Esophagus (tissue), 2 donors: ENCODE results near the gene KCNJ13. TPM values are rescaled to one million over a fixed set of nuclear protein-coding genes. Genes with fewer than 3 reads are reported as not detected.

ENCODE experiments used
- H3K27ac ChIP-seq, 2 donors: one replicate each; pipeline ENCODE4 v1.5.1; 2013; ENCODE audit warnings: low read depth in 2 of 2, mild to moderate bottlenecking in 2 of 2, inconsistent platforms in 1 of 2, low read length in 1 of 2, moderate library complexity in 1 of 2
- H3K27me3 ChIP-seq, 2 donors: one replicate each; pipeline ENCODE4 v1.6.1; 2013; ENCODE audit warnings: low read length in 2 of 2, control low read depth in 1 of 2, mild to moderate bottlenecking in 1 of 2; ENCODE audit not compliant: insufficient read depth in 2 of 2, control insufficient read depth in 1 of 2
- H3K36me3 ChIP-seq, 2 donors: one replicate each; pipeline ENCODE4 v1.6.1; 2013; ENCODE audit warnings: low read length in 1 of 2; ENCODE audit not compliant: control insufficient read depth in 2 of 2, insufficient read depth in 2 of 2
- H3K4me1 ChIP-seq, 2 donors: one replicate each; pipeline ENCODE4 v1.6.1; 2013; ENCODE audit warnings: low read length in 1 of 2; ENCODE audit not compliant: control insufficient read depth in 2 of 2, insufficient read depth in 2 of 2
- H3K4me3 ChIP-seq, 2 donors: one replicate each; pipeline ENCODE4 v1.5.1; 2013; ENCODE audit warnings: low read length in 2 of 2, mild to moderate bottlenecking in 2 of 2, low read depth in 1 of 2, moderate library complexity in 1 of 2
- H3K9me3 ChIP-seq, 2 donors: one replicate each; pipeline ENCODE4 v1.6.1; 2013; ENCODE audit warnings: mild to moderate bottlenecking in 2 of 2, low read depth in 1 of 2, low read length in 1 of 2, moderate library complexity in 1 of 2; ENCODE audit not compliant: control insufficient read depth in 2 of 2, insufficient read depth in 1 of 2
- WGBS, 2 donors: extraction: QIAGEN DNeasy Blood & Tissue Kit; methylation state at CpG; one replicate each; pipeline ENCODE4 v1.1.7; 2013; 5-methylcytosine and 5-hydroxymethylcytosine counted together
- polyA plus RNA-seq, 2 donors: library from polyadenylated mRNA; stranded (reverse); fragments of 200-250 nt; gene quantifications; one replicate each; pipeline ENCODE4 v1.2.3, GENCODE V29; 2013
- donor health status: healthy with polysubstance abuse.
- donor health status: Bipolar disorder and iron deficiency.

Gene KCNJ13
- polyA plus RNA-seq = not detected

- Histone ChIP-seq H3K36me3 (peaks cover 0 to 2% of the 10 kb centered on the region in 2 donors), H3K4me3 (no peak within 1 kb of the TSS), H3K27me3 (no peaks in the 10 kb centered on the region), H3K9me3 (no peaks in the 10 kb centered on the region), H3K4me1 (peaks cover 0 to 2% of the 10 kb centered on the region in 2 donors), H3K27ac (no peak within 1 kb of the TSS)
- WGBS, 2 donors = 72 to 94% methylated on average over 1 of the region's 1 CpG
Observed at GRCh38 chr2:232776435-232776834, at the start of gene KCNJ13. KCNJ13 (minus strand) TSS chr2:232776565; CDS start chr2:232771362, 5,203 bp downstream.

DNA sequence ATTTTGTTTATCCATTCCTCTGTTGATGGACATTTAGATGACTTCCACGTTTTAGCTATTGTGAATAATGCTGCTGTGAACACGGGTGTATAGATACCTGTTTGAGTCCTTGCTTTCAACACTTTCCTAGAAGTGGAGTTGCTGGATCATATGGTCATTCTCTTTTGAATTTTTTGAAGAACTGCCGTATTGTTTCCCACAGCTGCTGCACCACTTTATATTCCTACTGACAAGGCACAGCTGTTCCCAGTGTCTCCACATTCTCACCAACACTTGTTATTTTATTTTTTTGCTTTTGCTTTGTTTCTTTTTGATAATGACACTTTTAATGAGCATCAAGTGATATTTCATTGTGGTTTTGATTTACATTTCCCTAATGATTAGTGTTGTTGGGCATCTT is 41.4 kb upstream of the KCNJ13 start:
- Histone ChIP-seq H3K9me3 (no peaks in the 10 kb centered on the region), H3K27me3 (no peaks in the 10 kb centered on the region), H3K36me3 (peaks cover 0 to 8% of the 10 kb centered on the region in 2 donors), H3K4me1 (no peaks in the 10 kb centered on the region), H3K4me3 (no peak overlapping the region), H3K27ac (no peak overlapping the region)
- 76 to 81% methylated on average over 3 of the region's 3 CpGs for WGBS, 2 donors

DNA sequence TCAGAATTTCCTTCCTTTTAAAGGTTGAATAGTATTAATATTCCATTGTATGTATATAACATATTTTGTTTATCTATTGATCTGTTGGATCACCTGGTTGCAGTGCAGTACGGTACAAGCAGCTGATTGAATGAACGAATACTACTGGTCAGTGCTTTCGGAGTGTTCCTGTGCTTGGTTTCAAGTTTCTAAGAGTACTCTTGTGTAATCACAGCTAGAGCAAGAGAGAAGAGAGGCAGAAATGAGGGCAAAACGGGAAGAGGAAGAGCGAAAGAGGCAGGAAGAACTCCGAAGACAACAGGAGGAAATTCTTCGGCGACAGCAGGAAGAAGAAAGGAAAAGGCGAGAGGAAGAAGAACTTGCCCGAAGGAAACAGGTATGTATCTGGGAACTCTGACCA is 40.3 kb upstream of the KCNJ13 start:
- 82 to 88% methylated on average over 10 of the region's 10 CpGs for WGBS, 2 donors
- Histone ChIP-seq H3K27me3 (no peaks in the 10 kb centered on the region), H3K36me3 (peaks cover 0 to 8% of the 10 kb centered on the region in 2 donors), H3K4me1 (no peaks in the 10 kb centered on the region), H3K4me3 (no peak overlapping the region), H3K27ac (no peak overlapping the region), H3K9me3 (no peaks in the 10 kb centered on the region)

DNA sequence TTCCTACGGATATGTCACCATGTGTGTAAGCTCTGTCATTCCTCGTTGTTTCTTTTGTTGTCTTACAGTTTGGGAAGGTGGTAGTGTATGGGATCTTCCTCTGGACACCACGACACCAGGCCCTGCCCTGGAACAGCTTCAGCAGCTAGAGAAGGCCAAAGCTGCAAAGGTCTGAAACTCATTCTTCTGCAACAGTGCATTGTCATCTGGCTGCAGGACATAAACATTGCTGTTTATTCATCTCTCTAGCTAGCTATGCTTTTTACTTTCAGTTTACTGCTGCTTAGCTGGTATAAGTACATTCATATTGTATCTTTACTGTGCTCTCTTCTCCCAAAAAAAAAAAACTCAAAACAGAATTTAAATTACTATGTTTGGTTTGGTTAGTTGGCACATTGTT is 39.2 kb upstream of the KCNJ13 start:
- Histone ChIP-seq H3K4me1 (no peaks in the 10 kb centered on the region), H3K27ac (no peak overlapping the region), H3K36me3 (peaks cover 0 to 8% of the 10 kb centered on the region in 2 donors), H3K9me3 (no peaks in the 10 kb centered on the region), H3K4me3 (no peak overlapping the region), H3K27me3 (no peaks in the 10 kb centered on the region)
- 82 to 86% methylated on average over 3 of the region's 3 CpGs for WGBS, 2 donors

DNA sequence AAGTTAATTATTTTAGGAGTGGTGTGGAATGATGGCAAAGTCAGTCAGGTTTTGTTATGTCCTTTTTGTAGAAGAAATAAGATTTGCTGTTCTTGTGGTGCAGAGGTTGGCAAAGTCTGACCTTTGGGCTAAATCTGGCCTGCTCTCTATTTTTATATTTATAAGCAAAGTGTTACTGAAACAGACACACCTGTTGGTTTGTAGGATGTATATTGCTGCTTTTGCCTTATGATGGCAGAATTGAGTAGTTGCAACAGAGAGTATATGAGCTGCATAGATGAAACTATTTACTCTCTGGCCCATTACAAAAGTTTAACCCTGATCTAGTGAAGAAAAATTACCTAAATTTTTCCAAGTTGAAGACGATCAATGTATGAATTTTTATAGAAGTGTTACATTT is 34.1 kb upstream of the KCNJ13 start:
- 91 to 92% methylated on average over 1 of the region's 1 CpG for WGBS, 2 donors
- Histone ChIP-seq H3K9me3 (no peaks in the 10 kb centered on the region), H3K27me3 (no peaks in the 10 kb centered on the region), H3K36me3 (peaks cover 8 to 11% of the 10 kb centered on the region in 2 donors), H3K4me3 (no peak overlapping the region), H3K4me1 (no peaks in the 10 kb centered on the region), H3K27ac (no peak overlapping the region)

DNA sequence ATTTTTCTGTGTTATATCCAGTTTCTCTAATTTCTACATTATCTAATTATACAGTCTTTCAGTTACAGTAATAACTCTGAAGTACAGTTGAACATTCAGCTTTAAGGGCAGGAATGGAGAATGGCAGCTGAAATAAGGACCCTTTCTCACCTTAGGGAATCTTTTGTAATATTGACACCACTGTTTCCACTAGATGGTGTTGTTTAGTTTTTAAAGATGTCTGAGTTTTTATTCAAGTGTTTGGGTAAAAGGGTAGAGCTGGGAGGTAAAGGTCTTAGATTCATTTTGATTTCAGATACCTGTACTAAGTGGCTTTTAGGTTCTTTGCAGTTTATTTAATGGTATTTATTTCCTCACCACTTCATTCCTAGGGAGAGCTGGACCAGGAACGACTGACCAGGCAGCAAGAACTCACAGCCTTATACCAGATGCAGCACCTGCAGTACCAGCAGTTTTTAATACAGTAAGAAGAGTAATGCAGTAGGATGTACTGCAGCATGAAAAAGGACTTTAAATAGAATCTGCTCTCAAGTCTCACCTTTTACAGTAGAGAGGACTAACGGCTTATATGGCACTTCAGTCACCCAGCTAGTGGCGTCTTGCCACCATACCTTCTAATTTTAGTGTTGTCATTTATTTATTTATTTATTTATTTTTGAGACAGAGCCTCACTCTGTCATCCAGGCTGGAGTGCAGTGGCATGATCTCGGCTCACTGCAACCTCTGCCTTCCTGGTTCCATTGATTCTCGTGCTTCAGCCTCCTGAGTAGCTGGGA is 33.2 kb upstream of the KCNJ13 start:
- H3K4me1 ChIP-seq = no peaks in the 10 kb centered on the region
- no peaks in the 10 kb centered on the region for H3K9me3 ChIP-seq
- no peak overlapping the region for H3K27ac ChIP-seq
- 92 to 95% methylated on average over 5 of the region's 5 CpGs for WGBS, 2 donors
- H3K27me3 ChIP-seq = no peaks in the 10 kb centered on the region
- peaks cover 7 to 8% of the 10 kb centered on the region in 2 donors for H3K36me3 ChIP-seq
- no peak overlapping the region for H3K4me3 ChIP-seq

DNA sequence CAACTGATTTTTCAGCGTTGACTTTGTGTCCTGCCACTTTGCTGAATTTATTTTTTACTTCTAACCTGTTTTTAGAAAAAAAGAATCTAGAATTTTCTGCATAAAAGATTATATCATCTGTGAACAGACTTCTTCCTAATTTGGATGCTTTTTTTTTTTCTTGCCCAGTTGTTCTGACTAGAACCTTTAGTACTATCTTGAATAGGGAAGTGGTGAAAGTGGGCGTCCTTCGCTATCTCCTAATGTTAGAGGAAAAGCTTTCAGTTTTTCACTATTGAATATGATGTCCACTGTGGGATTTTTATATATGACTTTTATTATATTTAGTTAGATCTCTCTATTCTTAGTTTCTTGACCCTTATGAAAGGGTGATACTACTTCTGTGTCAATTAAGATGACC is 25.7 kb upstream of the KCNJ13 start:
- 86 to 94% methylated on average over 3 of the region's 3 CpGs for WGBS, 2 donors
- no peaks in the 10 kb centered on the region for H3K4me1 ChIP-seq
- H3K27ac ChIP-seq = no peak overlapping the region
- no peak overlapping the region for H3K4me3 ChIP-seq
- no peaks in the 10 kb centered on the region for H3K27me3 ChIP-seq
- peaks cover 3% of the 10 kb centered on the region in 2 donors for H3K36me3 ChIP-seq
- H3K9me3 ChIP-seq = no peaks in the 10 kb centered on the region

GRCh38 chr2:232800166-232800565 is 23.8 kb upstream of the KCNJ13 start:
- Histone ChIP-seq H3K4me3 (no peak overlapping the region), H3K27me3 (no peaks in the 10 kb centered on the region), H3K9me3 (no peaks in the 10 kb centered on the region), H3K27ac (no peak overlapping the region), H3K36me3 (no peaks in the 10 kb centered on the region), H3K4me1 (no peaks in the 10 kb centered on the region)
- WGBS, 2 donors = 67 to 76% methylated on average over 2 of the region's 2 CpGs

GRCh38 chr2:232798187-232798586 is 21.8 kb upstream of the KCNJ13 start:
- H3K36me3 ChIP-seq = peaks cover 2 to 4% of the 10 kb centered on the region in 2 donors
- no peaks in the 10 kb centered on the region for H3K27me3 ChIP-seq
- H3K4me1 ChIP-seq = no peaks in the 10 kb centered on the region
- H3K27ac ChIP-seq = no peak overlapping the region
- H3K4me3 ChIP-seq = no peak overlapping the region
- H3K9me3 ChIP-seq = no peaks in the 10 kb centered on the region

GRCh38 chr2:232795920-232796319 is 19.6 kb upstream of the KCNJ13 start:
- Histone ChIP-seq H3K4me1 (no peaks in the 10 kb centered on the region), H3K36me3 (peaks cover 11 to 12% of the 10 kb centered on the region in 2 donors), H3K27ac (no peak overlapping the region), H3K9me3 (no peaks in the 10 kb centered on the region), H3K27me3 (no peaks in the 10 kb centered on the region), H3K4me3 (no peak overlapping the region)
- WGBS, 2 donors = 64 to 79% methylated on average over 1 of the region's 1 CpG
